H9 (cell line): ENCODE data around the gene CRHR2. TPM values are rescaled to one million over a fixed set of nuclear protein-coding genes. Genes with fewer than 3 reads are reported as not detected.

Experiments used
- DNase-seq: peaks from one replicate; pipeline ENCODE4 v3.0.0-alpha.2; 2017
- H2AFZ ChIP-seq: one replicate; pipeline ENCODE4 v1.6.1; 2013; ENCODE audit warnings: mild to moderate bottlenecking, low read length, control low read depth, moderate library complexity
- H2AK5ac ChIP-seq: 2 replicates; pipeline ENCODE4 v1.6.1; 2013; ENCODE audit warnings: low read length, control low read depth, mixed read lengths; ENCODE audit not compliant: insufficient read length
- H2BK120ac ChIP-seq: one replicate; pipeline ENCODE4 v1.6.1; 2013; ENCODE audit warnings: low read depth, mild to moderate bottlenecking, low read length, control low read depth, inconsistent platforms; ENCODE audit not compliant: poor library complexity, severe bottlenecking
- H2BK12ac ChIP-seq: 2 replicates; pipeline ENCODE4 v1.6.1; 2013; ENCODE audit warnings: low read length, control low read depth, mixed read lengths, low read depth; ENCODE audit not compliant: insufficient read length
- H2BK15ac ChIP-seq: 2 replicates; pipeline ENCODE4 v1.6.1; 2013; ENCODE audit warnings: low read depth, low read length, control low read depth
- H2BK20ac ChIP-seq: one replicate; pipeline ENCODE4 v1.6.1; 2013; ENCODE audit warnings: low read depth, mild to moderate bottlenecking, low read length, control low read depth, inconsistent platforms; ENCODE audit not compliant: poor library complexity, severe bottlenecking
- H2BK5ac ChIP-seq: 2 replicates; pipeline ENCODE4 v1.6.1; 2013; ENCODE audit warnings: low read length, control low read depth, mixed read lengths; ENCODE audit not compliant: insufficient read length
- H3K14ac ChIP-seq: 2 replicates; pipeline ENCODE4 v1.6.1; 2013; ENCODE audit warnings: low read length, control low read depth; ENCODE audit not compliant: insufficient read depth
- H3K18ac ChIP-seq: 2 replicates; pipeline ENCODE4 v1.6.1; 2013; ENCODE audit warnings: low read depth, mild to moderate bottlenecking, mixed read lengths, low read length, control low read depth; ENCODE audit not compliant: insufficient read length
- H3K23ac ChIP-seq: 2 replicates; pipeline ENCODE4 v1.6.1; 2013; ENCODE audit warnings: low read length, control low read depth, mixed read lengths, low read depth; ENCODE audit not compliant: insufficient read length
- H3K23me2 ChIP-seq: 2 replicates; pipeline ENCODE4 v1.6.1; 2013; ENCODE audit warnings: low read depth, mild to moderate bottlenecking, mixed read lengths, low read length, control low read depth; ENCODE audit not compliant: insufficient read length, poor library complexity, severe bottlenecking
- H3K27ac ChIP-seq: 2 replicates; pipeline ENCODE4 v1.5.1; 2013; ENCODE audit warnings: low read length, control low read depth, mixed read lengths, low read depth; ENCODE audit not compliant: insufficient read length
- H3K27me3 ChIP-seq: 2 replicates; pipeline ENCODE4 v1.6.1; 2013; ENCODE audit warnings: low read length, control low read depth, inconsistent platforms; ENCODE audit not compliant: insufficient read depth
- H3K4ac ChIP-seq: 2 replicates; pipeline ENCODE4 v1.6.1; 2013; ENCODE audit warnings: low read depth, mild to moderate bottlenecking, control low read depth, inconsistent platforms, low read length, moderate library complexity
- H3K4me1 ChIP-seq: 2 replicates; pipeline ENCODE4 v1.6.1; 2013; ENCODE audit warnings: low read length, control low read depth, inconsistent platforms; ENCODE audit not compliant: insufficient read depth
- H3K4me2 ChIP-seq: 2 replicates; pipeline ENCODE4 v1.6.1; 2013; ENCODE audit warnings: low read length, control low read depth, mixed read lengths; ENCODE audit not compliant: insufficient read length, insufficient read depth
- H3K56ac ChIP-seq: 2 replicates; pipeline ENCODE4 v1.6.1; 2013; ENCODE audit warnings: low read depth, mild to moderate bottlenecking, mixed read lengths, low read length, control low read depth; ENCODE audit not compliant: insufficient read length
- H3K79me1 ChIP-seq: 2 replicates; pipeline ENCODE4 v1.6.1; 2013; ENCODE audit warnings: low read depth, mild to moderate bottlenecking, moderate library complexity, low read length, control low read depth, inconsistent platforms; ENCODE audit not compliant: insufficient read depth, poor library complexity, severe bottlenecking
- H3K79me2 ChIP-seq: 2 replicates; pipeline ENCODE4 v1.6.1; 2013; ENCODE audit warnings: low read length, control low read depth, inconsistent platforms; ENCODE audit not compliant: insufficient read depth
- H3K9ac ChIP-seq: 2 replicates; pipeline ENCODE4 v1.6.1; 2013; ENCODE audit warnings: low read length, control low read depth, mixed read lengths; ENCODE audit not compliant: insufficient read length; ENCODE audit errors: extremely low read depth
- H3K9me3 ChIP-seq: one replicate; pipeline ENCODE4 v1.6.1; 2013; ENCODE audit warnings: low read depth, low read length, inconsistent platforms; ENCODE audit not compliant: control insufficient read depth
- H3T11ph ChIP-seq: one replicate; pipeline ENCODE4 v1.6.1; 2013; ENCODE audit warnings: mild to moderate bottlenecking, low read length, control low read depth, inconsistent platforms
- H4K20me1 ChIP-seq: one replicate; pipeline ENCODE4 v1.6.1; 2013; ENCODE audit not compliant: control insufficient read depth, insufficient read length, insufficient read depth
- H4K5ac ChIP-seq: 2 replicates; pipeline ENCODE4 v1.6.1; 2013; ENCODE audit warnings: low read depth, mild to moderate bottlenecking, mixed read lengths, low read length, control low read depth; ENCODE audit not compliant: insufficient read length
- H4K8ac ChIP-seq: replicated peaks from 2 replicates; pipeline ENCODE4 v1.6.1; 2013; ENCODE audit warnings: low read length, control low read depth, mixed read lengths, low read depth; ENCODE audit not compliant: insufficient read length
- H4K91ac ChIP-seq: 2 replicates; pipeline ENCODE4 v1.6.1; 2013; ENCODE audit warnings: low read depth, mild to moderate bottlenecking, moderate library complexity, mixed read lengths, low read length, control low read depth; ENCODE audit not compliant: insufficient read length
- H3K27ac Mint-ChIP-seq, 3 experiments: 2 replicates in 2 of 3; 3 replicates in 1 of 3; pipeline ENCODE4 v1.8.0; 2020 to 2021; ENCODE audit warnings: mixed read lengths in 3 of 3, mild to moderate bottlenecking in 1 of 3, moderate library complexity in 1 of 3
- H3K27me3 Mint-ChIP-seq: 2 replicates; pipeline ENCODE4 v1.8.0; 2021; ENCODE audit warnings: low read depth, mild to moderate bottlenecking, moderate library complexity, mixed read lengths
- H3K36me3 Mint-ChIP-seq, 3 experiments: 2 replicates in 2 of 3; 3 replicates in 1 of 3; pipeline ENCODE4 v1.8.0; 2020 to 2021; ENCODE audit warnings: low read depth in 3 of 3, mixed read lengths in 3 of 3; ENCODE audit not compliant: insufficient read depth in 1 of 3
- H3K4me1 Mint-ChIP-seq, 2 experiments: 2 replicates each; pipeline ENCODE4 v1.8.0; 2020; ENCODE audit warnings: mixed read lengths in 2 of 2
- H3K4me3 Mint-ChIP-seq, 2 experiments: 2 replicates in 1 of 2; 3 replicates in 1 of 2; pipeline ENCODE4 v1.8.0; 2020 to 2021; ENCODE audit warnings: mild to moderate bottlenecking in 2 of 2, mixed read lengths in 2 of 2, moderate library complexity in 1 of 2
- H3K9me3 Mint-ChIP-seq, 2 experiments: 2 replicates in 1 of 2; 3 replicates in 1 of 2; pipeline ENCODE4 v1.8.0; 2020; ENCODE audit warnings: mild to moderate bottlenecking in 2 of 2, mixed read lengths in 2 of 2, moderate library complexity in 1 of 2
- WGBS: extraction: QIAGEN DNeasy Blood & Tissue Kit; methylation state at CpG from one replicate; pipeline ENCODE4 v1.1.7; 2013; ENCODE audit warnings: missing lambda C conversion rate, low lambda C conversion rate, mixed read lengths; ENCODE audit not compliant: insufficient read length; ENCODE audit errors: extremely low coverage; 5-methylcytosine and 5-hydroxymethylcytosine counted together
- total RNA-seq: library from RNA; stranded (reverse); gene quantifications from 2 replicates; pipeline ENCODE4 v1.2.1, GENCODE V29; 2021
- TF ChIP-seq, protein P1 (sequence below): fragments of 200-600 bp; sonication (generic); conservative IDR thresholded peaks from 3 replicates; pipeline ENCODE4 v1.8.0; 2021; ENCODE audit warnings: antibody characterized with exemption, mild to moderate bottlenecking

Gene CRHR2
- total RNA-seq, 1 experiment from 2014 or later, result 0.07 TPM

DNA sequence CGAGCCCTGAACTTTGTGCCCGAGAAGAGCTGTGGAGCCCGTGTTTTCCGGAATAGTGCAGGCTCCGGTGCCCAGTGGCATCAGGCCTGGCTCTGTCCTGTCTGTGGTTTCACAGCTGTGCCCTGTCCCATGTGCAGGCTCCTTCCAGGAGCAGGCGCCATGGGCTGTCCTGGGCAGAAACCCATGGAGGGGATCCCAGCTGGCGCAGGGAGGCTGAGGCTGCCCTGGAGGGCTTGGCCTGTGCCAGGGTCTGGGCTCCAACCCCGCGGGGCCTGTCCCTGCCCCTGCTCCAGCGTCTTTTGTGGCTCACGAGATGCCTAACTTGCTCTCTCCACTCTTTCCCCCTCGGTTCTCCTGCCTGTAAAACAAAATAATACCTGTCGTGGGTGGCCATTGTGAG, 23.3 kb upstream of the CRHR2 start:
- Histone ChIP-seq H3K9me3 (no peaks in the 10 kb centered on the region), H3K23ac (no peak overlapping the region), H4K91ac (no peak overlapping the region), H3K56ac (no peak overlapping the region), H2BK5ac (no peak overlapping the region), H4K5ac (no peak overlapping the region), H3K4ac (no peak overlapping the region), H4K20me1 (no peaks in the 10 kb centered on the region), H3T11ph (no peak overlapping the region), H3K23me2 (no peaks in the 10 kb centered on the region), H2BK15ac (no peak overlapping the region), H2BK20ac (no peak overlapping the region), H3K27ac (no peak overlapping the region), H3K14ac (no peak overlapping the region; the same call in 1 of the 2 replicates), H2BK12ac (no peak overlapping the region), H3K79me1 (no peaks in the 10 kb centered on the region), H3K9ac (no peak overlapping the region), H4K8ac (no peak overlapping the region), H3K4me1 (no peaks in the 10 kb centered on the region), H2AK5ac (no peak overlapping the region), H2BK120ac (no peak overlapping the region), H3K18ac (no peak overlapping the region), H3K4me2 (no peak overlapping the region), H2AFZ (no peak overlapping the region), H3K27me3 (no peaks in the 10 kb centered on the region), H3K79me2 (no peaks in the 10 kb centered on the region)
- no peak for DNase-seq
- TF ChIP-seq, protein P1, sequence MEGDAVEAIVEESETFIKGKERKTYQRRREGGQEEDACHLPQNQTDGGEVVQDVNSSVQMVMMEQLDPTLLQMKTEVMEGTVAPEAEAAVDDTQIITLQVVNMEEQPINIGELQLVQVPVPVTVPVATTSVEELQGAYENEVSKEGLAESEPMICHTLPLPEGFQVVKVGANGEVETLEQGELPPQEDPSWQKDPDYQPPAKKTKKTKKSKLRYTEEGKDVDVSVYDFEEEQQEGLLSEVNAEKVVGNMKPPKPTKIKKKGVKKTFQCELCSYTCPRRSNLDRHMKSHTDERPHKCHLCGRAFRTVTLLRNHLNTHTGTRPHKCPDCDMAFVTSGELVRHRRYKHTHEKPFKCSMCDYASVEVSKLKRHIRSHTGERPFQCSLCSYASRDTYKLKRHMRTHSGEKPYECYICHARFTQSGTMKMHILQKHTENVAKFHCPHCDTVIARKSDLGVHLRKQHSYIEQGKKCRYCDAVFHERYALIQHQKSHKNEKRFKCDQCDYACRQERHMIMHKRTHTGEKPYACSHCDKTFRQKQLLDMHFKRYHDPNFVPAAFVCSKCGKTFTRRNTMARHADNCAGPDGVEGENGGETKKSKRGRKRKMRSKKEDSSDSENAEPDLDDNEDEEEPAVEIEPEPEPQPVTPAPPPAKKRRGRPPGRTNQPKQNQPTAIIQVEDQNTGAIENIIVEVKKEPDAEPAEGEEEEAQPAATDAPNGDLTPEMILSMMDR, result no peak
- Mint-ChIP-seq H3K4me1 (peaks cover 28% of the 10 kb centered on the region in 2 experiments), H3K4me3 (no peak overlapping the region), H3K9me3 (no peaks in the 10 kb centered on the region; a peak in 1 of 5 replicates), H3K27ac (no peak overlapping the region), H3K36me3 (no peaks in the 10 kb centered on the region), H3K27me3 (peaks cover 11% of the 10 kb centered on the region)
- WGBS, result no CpG with 5 or more reads among the region's 13 CpGs
